HG03460 (cell line): ENCODE data around the gene CRYBG1.
A peak's percentile ranks its signal among the peaks of the same experiment; 100 is the strongest.

Experiments
- ATAC-seq: cut with Tn5 transposase; IDR thresholded peaks from one replicate; pipeline ENCODE4 v1.9.1; 2021; ENCODE audit not compliant: unreplicated experiment

Gene CRYBG1

DNA sequence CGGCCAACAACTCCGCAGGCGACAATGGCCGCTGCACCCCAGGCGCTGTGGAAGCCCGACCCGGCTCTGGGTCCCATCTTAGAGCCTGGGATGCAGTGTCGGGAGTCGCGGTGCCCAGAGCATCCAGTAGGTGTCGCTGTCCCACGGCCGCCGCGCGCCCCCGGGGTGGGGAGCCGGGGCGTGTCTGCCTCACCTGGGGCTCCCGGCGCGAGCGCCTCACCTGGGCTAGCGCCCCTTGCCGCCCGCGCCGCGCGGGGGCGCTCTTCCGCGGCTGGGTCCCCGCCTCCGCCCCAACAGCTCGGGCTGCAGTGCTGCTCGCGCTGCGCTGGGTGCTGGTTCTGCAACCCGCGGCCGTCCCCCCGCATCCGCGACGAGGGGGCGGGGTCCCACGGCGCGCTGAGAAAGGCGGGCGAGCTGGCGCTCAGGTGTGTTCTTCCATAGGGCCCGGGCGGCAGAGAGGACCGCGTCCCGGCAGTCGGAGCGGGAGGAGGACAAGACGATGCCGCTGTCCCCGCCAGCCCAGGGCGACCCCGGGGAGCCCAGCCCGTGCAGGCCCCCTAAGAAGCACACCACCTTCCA is at the start of gene CRYBG1:
Gene CRYBG1, plus strand, starts transcription at position 308 of the 579 bp plus-strand sequence. Its CDS starts 192 bp downstream, at position 500.
- peak; percentile 69 for ATAC-seq

DNA sequence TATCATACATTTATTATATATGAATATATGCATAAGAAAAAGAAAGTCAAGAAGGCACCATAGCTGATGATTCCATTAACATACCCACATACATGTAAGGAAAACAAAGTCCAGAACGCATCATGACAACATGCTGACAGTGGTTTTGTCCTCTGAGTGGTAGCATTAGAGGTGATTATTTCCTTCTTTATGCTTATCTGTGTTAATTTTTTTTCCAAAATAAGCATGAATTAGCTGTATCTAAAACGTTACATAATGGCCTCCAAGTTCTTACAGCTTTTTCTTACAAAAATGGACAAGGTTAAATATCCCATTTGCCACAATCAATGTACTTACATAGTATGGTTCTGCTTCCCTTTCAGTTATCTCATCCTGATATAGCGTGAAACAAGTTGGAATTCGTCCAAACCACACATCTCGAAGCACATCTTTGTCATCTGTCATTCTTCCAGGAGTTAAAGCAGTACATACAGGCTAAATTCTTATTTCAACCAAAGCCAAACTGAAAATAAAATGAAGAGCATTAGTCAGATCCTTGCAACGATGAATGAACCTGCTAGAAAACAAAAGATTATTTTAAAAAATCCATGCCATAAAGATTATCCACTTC is 44.6 kb upstream of the CRYBG1 start:
- no peak for ATAC-seq

DNA sequence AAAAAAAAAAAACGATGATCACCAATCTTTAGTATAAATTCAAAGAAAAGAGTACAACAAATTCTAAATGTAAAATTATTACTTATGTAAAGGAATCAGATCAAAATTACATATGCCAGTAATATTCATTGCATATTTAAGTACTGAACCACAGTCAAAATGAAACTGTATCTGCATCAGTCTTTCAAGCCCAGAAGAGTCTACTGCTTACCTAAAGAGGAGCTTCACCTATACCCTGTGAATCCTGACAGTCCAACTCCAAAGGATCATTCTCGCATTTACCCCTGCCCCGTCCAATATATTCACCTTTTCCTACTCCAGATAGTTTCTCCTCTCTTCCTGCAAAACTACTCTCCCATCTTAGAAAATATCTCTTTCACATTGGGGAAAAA is 44.1 kb upstream of the CRYBG1 start:
- ATAC-seq, result no peak

GRCh38 chr6:106318061-106318460 is 42.5 kb upstream of the CRYBG1 start:
- ATAC-seq, result no peak

DNA sequence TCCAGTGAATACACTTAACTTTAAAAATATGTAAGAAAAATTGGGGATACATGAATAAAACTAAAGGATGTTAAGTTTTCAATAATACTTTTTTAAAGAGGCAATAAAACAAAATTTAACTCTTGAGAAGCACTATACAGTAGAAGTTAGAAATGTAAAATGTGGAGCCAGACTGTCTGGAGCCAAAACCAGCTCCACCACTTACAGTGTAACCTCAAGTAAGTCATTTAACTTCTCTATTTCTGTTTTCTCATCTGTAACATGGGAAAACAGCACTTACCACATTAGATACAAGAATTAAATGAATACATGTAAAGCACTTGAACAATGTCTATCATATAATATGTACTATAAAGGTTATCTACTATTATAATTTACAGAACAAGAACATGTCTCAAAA is 41.7 kb upstream of the CRYBG1 start:
- ATAC-seq, result no peak

DNA sequence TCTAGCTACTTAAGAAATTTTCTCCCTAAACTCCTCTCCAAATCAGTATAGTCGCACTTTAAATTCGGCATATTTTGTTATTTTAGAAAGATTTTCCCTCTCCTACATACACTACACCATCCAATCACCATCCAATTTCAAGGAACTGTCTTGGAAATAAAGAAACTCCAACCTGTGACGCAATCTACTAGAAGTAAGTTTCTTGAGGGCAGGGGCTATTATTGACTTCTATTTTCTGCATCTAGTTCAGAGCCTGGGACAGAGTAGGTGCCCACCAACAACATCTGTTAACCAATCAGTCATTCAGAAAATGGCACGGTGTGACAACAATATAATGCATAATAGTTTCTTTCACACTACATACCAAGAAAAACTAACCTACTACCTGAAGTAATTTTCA is 38.6 kb upstream of the CRYBG1 start:
- no peak for ATAC-seq

DNA sequence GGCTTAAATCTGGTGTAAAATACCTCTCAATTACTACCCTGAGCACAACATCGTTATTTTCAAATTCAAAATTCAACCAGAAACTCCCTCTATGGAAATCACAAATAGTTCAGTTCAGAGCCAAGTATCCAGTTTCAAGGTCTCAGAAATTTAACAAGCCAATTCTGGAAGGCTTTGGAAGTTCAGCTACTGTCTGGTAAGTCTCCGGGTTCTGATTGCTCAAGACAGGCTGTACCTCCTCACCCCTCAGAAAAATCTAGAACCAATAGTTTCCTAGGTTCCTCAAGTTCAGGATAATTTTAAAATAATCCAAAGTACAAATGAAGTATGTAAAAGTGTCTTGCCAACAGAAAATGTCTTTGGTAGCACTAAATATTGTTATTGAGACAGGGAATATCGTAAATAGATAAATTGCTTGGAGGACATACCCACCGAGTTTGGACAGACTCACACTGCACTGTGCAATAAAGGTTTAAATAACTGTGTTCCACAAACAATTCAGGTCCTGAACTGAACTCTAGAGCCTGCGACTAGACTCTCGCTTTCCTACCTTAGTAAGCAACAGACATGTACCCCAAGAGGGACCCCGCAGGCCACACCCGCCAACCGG is 35.7 kb upstream of the CRYBG1 start:
- ATAC-seq, result no peak

GRCh38 chr6:106325336-106326178 is 35.0 kb upstream of the CRYBG1 start, which contains the start of gene ATG5:
ATG5 (minus strand) TSS chr6:106325760; CDS start chr6:106316208, 9,552 bp downstream.
- peak; percentile 94 for ATAC-seq

- ATAC-seq, result no peak
These were observed 25.7 kb upstream of the CRYBG1 start for GRCh38 chr6:106334646-106335448.

DNA sequence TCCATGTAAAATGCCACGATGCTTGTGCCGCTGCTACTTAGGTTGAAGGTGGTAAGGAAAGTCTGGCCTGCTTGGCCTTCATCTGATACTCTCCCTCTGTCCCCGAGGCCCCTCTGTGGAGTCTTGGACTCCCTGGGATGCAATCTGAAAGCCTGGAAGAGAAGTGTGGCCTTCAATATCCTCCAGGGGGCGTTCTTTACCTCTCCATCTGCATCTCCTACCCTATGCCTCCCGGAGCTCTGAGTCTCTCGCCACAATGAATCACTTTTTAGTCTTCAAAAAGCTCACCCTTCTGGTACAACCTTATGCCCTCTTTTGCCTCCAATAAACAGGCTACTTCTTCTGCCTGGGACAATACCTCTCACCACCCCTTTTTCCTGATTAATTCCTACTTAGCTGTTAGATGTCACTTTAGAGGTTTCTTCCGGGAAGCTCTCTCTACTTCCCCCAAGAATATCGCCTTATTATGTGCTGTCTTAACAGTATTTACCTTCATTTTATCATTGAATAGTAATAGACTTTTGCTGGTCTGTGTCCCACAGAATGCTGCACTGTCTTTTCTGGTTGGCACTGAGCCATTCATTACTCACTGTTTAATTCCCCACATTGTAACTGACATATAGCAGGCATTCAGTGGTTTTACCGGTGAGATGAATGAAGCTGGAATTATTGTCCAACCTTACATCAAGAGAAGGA is 21.0 kb upstream of the CRYBG1 start:
- no peak for ATAC-seq

GRCh38 chr6:106347219-106347618 is 13.3 kb upstream of the CRYBG1 start:
- ATAC-seq, result no peak

GRCh38 chr6:106356378-106356777 is 4.1 kb upstream of the CRYBG1 start:
- no peak for ATAC-seq

DNA sequence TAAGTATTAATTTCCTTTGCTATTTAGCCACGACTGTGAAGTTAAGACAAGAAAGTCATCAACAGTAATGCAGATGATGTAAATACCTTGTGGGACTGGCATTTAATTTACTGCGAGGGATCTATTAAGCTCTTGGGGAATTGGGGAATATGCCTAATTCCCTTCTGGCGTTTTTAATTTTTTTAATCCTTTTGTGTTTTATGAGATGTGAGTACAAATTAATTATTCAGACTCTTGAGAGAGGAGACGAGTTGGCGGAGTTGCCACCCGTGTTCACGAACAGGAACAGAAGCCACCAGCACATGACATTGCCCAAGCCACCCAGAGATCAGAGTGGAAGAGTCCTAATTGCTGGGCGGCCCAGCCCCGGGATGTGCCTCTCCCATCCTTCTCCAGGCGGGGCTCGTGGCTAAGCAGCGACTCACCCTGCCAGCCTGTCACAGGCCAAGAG is 533 bp upstream of the CRYBG1 start:
- ATAC-seq, result no peak

DNA sequence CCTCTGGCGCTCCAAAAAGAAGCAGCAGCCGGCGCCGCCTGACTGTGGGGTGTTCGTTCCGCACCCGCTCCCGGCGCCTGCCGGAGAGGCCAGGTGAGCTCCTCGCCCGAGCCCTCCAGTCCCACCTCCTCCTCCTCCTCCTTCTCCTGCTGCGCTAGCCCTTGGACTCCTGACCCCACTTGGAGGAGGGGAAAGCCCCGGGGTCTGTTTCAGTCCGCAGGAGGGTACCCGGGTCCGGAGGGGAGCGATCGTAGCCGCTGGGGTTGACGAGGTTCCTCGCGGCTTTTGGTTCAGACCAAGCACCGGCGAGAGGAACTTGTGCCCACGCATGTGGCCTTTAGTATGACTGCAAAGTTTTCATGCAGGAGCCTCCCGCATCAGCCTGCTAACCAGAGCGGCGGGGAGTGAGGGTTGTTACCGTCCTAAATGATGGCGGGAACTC is 493 bp downstream of the CRYBG1 start:
- no peak for ATAC-seq

- no peak for ATAC-seq
These were observed 3.1 kb downstream of the CRYBG1 start for GRCh38 chr6:106363401-106364138.

- no peak for ATAC-seq
These were observed 9.2 kb downstream of the CRYBG1 start for GRCh38 chr6:106369739-106370138.

- no peak for ATAC-seq
These were observed 10.1 kb downstream of the CRYBG1 start for GRCh38 chr6:106370639-106371038.

- ATAC-seq, result no peak
These were observed 12.5 kb downstream of the CRYBG1 start for GRCh38 chr6:106372838-106373501.
